ENCODE measurements around the gene TNFSF18.

GRCh38 chr1:172993640-172994039, 57.1 kb downstream of the TNFSF18 start:
- TF ChIP-seq CTCF (IDR thresholded peaks at IDR 0.05): no peak
- TF ChIP-seq TCF7L2 (IDR thresholded peaks at IDR 0.05; ENCODE audit: low read depth, low read length): no peak
- no peak for TF ChIP-seq SIN3A (IDR thresholded peaks at IDR 0.05; ENCODE audit: borderline replicate concordance, insufficient read depth, low read depth, low read length)
- no peak for TF ChIP-seq POLR2AphosphoS5 (IDR thresholded peaks at IDR 0.05; ENCODE audit: low read depth, low read length)
- no peak for TF ChIP-seq REST (IDR thresholded peaks at IDR 0.05; ENCODE audit: insufficient read depth in 1 of 2, low read depth in 2 of 2, low read length in 1 of 2)

Measured in Panc1 (cell line).